Esophagus muscularis mucosa (tissue), 4 donors: Measurements from ENCODE around the gene GDAP2. TPM values are rescaled to one million over a fixed set of nuclear protein-coding genes. Genes with fewer than 3 reads are reported as not detected.

Source experiments
- DNase-seq: peaks from one replicate; pipeline ENCODE4 v3.0.0-alpha.2; 2017; ENCODE audit errors: extremely low spot score
- H3K27ac ChIP-seq, 4 donors: fragments of 200-600 bp; sonication (generic); replicated peaks in 1 of 4; 1 replicate in 3 of 4; 2 replicates in 1 of 4; pipeline ENCODE4 v1.5.1; 2016 to 2019; ENCODE audit warnings: mild to moderate bottlenecking in 1 of 4
- H3K27me3 ChIP-seq, 4 donors: fragments of 200-600 bp; sonication (generic); one replicate each; pipeline versions ENCODE4 v1.5.1 to v1.6.0; 2016 to 2019
- H3K36me3 ChIP-seq, 4 donors: fragments of 200-600 bp; sonication (generic); one replicate each; pipeline ENCODE4 v1.5.1; 2016 to 2019
- H3K4me1 ChIP-seq, 4 donors: fragments of 200-600 bp; sonication (generic); one replicate each; pipeline ENCODE4 v1.5.1; 2016 to 2019
- H3K4me3 ChIP-seq, 4 donors: fragments of 200-600 bp; sonication (generic); 1 replicate in 2 of 4; 2 replicates in 2 of 4; pipeline ENCODE4 v1.5.1; 2016 to 2019; ENCODE audit warnings: mild to moderate bottlenecking in 4 of 4, moderate library complexity in 1 of 4
- H3K9me3 ChIP-seq, 4 donors: fragments of 200-600 bp; sonication (generic); 1 replicate in 3 of 4; 2 replicates in 1 of 4; pipeline ENCODE4 v1.5.1; 2016 to 2019
- CTCF ChIP-seq, 3 experiments: fragments of 200-600 bp in 2 of 3; fragments of 450-650 bp in 1 of 3; sonication (generic) in 2 of 3; IDR thresholded peaks; one replicate each; pipeline ENCODE4 v1.5.1; 2017 to 2019; ENCODE audit warnings: antibody characterized with exemption in 3 of 3, mild to moderate bottlenecking in 2 of 3, moderate library complexity in 1 of 3
- EP300 ChIP-seq: sonication (generic); formaldehyde crosslinking; IDR thresholded peaks from one replicate; pipeline ENCODE4 v1.6.1; 2017; ENCODE audit warnings: antibody characterized with exemption
- POLR2A ChIP-seq: fragments of 450-650 bp; IDR thresholded peaks from one replicate; pipeline ENCODE4 v1.6.1; 2017; ENCODE audit warnings: antibody characterized with exemption, moderate library complexity, mild to moderate bottlenecking, low read depth
- POLR2AphosphoS5 ChIP-seq, 2 donors: sonication (generic); formaldehyde crosslinking; IDR thresholded peaks; one replicate each; pipeline ENCODE4 v1.6.1; 2017; ENCODE audit warnings: antibody characterized with exemption in 2 of 2
- WGBS: methylation state at CpG from one replicate; pipeline ENCODE4 v1.1.5; 2018; 5-methylcytosine and 5-hydroxymethylcytosine counted together
- intact Hi-C: fragments of 100-400 bp; cut with DNase I; formaldehyde crosslinking; loops from one replicate; pipeline ENCODE4 v1.15.1; 2023
- total RNA-seq, 4 donors: library from RNA; depleted of rRNA; stranded (reverse); fragments of >200 nt; gene quantifications; one replicate each; pipeline versions ENCODE4 v1.1.0 to v1.2.1, GENCODE V29; 2016

Gene GDAP2
- 10 to 100 TPM; 25.3 to 30.0 (median 26.8) TPM for total RNA-seq

- Histone ChIP-seq H3K36me3 (peaks cover 0 to 9% (median 4%) of the 10 kb centered on the region in 4 donors), H3K4me3 (peak within 1 kb of the TSS; percentile 82 to 97 (median 92)), H3K27ac (peak within 1 kb of the TSS; percentile 86 to 93 (median 87)), H3K4me1 (peaks cover 19 to 39% (median 31%) of the 10 kb centered on the region in 4 donors), H3K9me3 (no peaks in the 10 kb centered on the region), H3K27me3 (no peaks in the 10 kb centered on the region)
- intact Hi-C loops, result no loop called here
- 2% methylated on average over 17 of the region's 64 CpGs for WGBS
- peak; percentile 98 for DNase-seq
- TF ChIP-seq CTCF (IDR thresholded peaks at IDR 0.05) (peak in 1 of 3 experiments; percentile 21), EP300 (no peak), POLR2AphosphoS5 (IDR thresholded peaks at IDR 0.05) (peak; percentile 86 to 88), POLR2A (no peak)
Observed at GRCh38 chr1:117929343-117930172, at the start of gene GDAP2, which contains the start of gene WDR3. Gene GDAP2, minus strand, starts transcription at chr1:117929621. Its CDS starts 9,264 bp downstream, at chr1:117920357. Gene WDR3, plus strand, starts transcription at chr1:117929739. Its CDS starts 3,581 bp downstream, at chr1:117933320.

- Histone ChIP-seq H3K27me3 (no peaks in the 10 kb centered on the region), H3K4me3 (no peak overlapping the region), H3K27ac (no peak overlapping the region), H3K36me3 (no peaks in the 10 kb centered on the region), H3K4me1 (no peaks in the 10 kb centered on the region), H3K9me3 (no peaks in the 10 kb centered on the region)
- no peak for DNase-seq
- 87% methylated on average over 3 of the region's 3 CpGs for WGBS
- TF ChIP-seq POLR2AphosphoS5 (IDR thresholded peaks at IDR 0.05) (no peak), CTCF (IDR thresholded peaks at IDR 0.05) (no peak), EP300 (no peak), POLR2A (no peak)
- intact Hi-C loops, result no loop called here
Observed at GRCh38 chr1:117976381-117976780, 47.0 kb upstream of the GDAP2 start.

GRCh38 chr1:117971777-117972176 lies 42.4 kb upstream of the GDAP2 start:
- no peaks in the 10 kb centered on the region for H3K36me3 ChIP-seq
- no peak for TF ChIP-seq POLR2A
- no peak for TF ChIP-seq CTCF (IDR thresholded peaks at IDR 0.05)
- TF ChIP-seq EP300, result no peak
- TF ChIP-seq POLR2AphosphoS5 (IDR thresholded peaks at IDR 0.05), result no peak
- H3K27me3 ChIP-seq, result no peaks in the 10 kb centered on the region
- no peaks in the 10 kb centered on the region for H3K4me1 ChIP-seq
- no peak overlapping the region for H3K4me3 ChIP-seq
- H3K9me3 ChIP-seq, result no peaks in the 10 kb centered on the region
- intact Hi-C loops, result no loop called here
- no peak for DNase-seq
- no peak overlapping the region for H3K27ac ChIP-seq

- Histone ChIP-seq H3K9me3 (no peaks in the 10 kb centered on the region), H3K27me3 (no peaks in the 10 kb centered on the region), H3K4me3 (no peak overlapping the region), H3K4me1 (no peaks in the 10 kb centered on the region), H3K27ac (no peak overlapping the region), H3K36me3 (no peaks in the 10 kb centered on the region)
- WGBS, result 89% methylated on average over 9 of the region's 9 CpGs
- no peak for DNase-seq
- TF ChIP-seq EP300 (no peak), POLR2A (no peak), CTCF (IDR thresholded peaks at IDR 0.05) (no peak), POLR2AphosphoS5 (IDR thresholded peaks at IDR 0.05) (no peak)
- intact Hi-C loops, result no loop called here
Observed at GRCh38 chr1:117970252-117970651, 40.8 kb upstream of the GDAP2 start.
